Ovary (tissue), 9 donors: ENCODE measurements around the gene SDHAF2. TPM values are rescaled to one million over a fixed set of nuclear protein-coding genes. Genes with fewer than 3 reads are reported as not detected.

Experiments used
- DNase-seq, 5 donors: peaks; one replicate each; pipeline ENCODE4 v3.0.0-alpha.2; 2019 to 2020
- H3K27ac ChIP-seq, 2 donors: fragments of 200-600 bp; one replicate each; pipeline versions ENCODE4 v1.5.1 to v1.8.0; 2019 to 2022
- H3K27me3 ChIP-seq: fragments of 200-600 bp; one replicate; pipeline ENCODE4 v1.8.0; 2022
- H3K36me3 ChIP-seq: fragments of 200-600 bp; sonication (generic); one replicate; pipeline ENCODE4 v1.5.1; 2019
- H3K4me1 ChIP-seq: one replicate; pipeline ENCODE4 v1.8.1; 2013; ENCODE audit warnings: mild to moderate bottlenecking, moderate library complexity; ENCODE audit not compliant: insufficient read depth
- H3K4me3 ChIP-seq: fragments of 200-600 bp; sonication (generic); one replicate; pipeline ENCODE4 v1.5.1; 2017
- H3K9me3 ChIP-seq, 2 donors: fragments of 200-600 bp in 1 of 2; sonication (generic) in 1 of 2; one replicate each; pipeline versions ENCODE4 v1.5.1 to v1.8.1; 2013 to 2019; ENCODE audit warnings: mild to moderate bottlenecking in 1 of 2, moderate library complexity in 1 of 2
- CTCF ChIP-seq, 3 donors: fragments of 450-650 bp in 2 of 3; fragments of 200-600 bp in 1 of 3; IDR thresholded peaks; one replicate each; pipeline versions ENCODE4 v1.5.1 to v1.8.0; 2016 to 2022; ENCODE audit warnings: antibody characterized with exemption in 3 of 3, mild to moderate bottlenecking in 1 of 3
- EP300 ChIP-seq: sonication (generic); formaldehyde crosslinking; IDR thresholded peaks from one replicate; pipeline ENCODE4 v1.6.1; 2017; ENCODE audit warnings: antibody characterized with exemption
- POLR2A ChIP-seq: fragments of 450-650 bp; IDR thresholded peaks from one replicate; pipeline ENCODE4 v1.6.1; 2017; ENCODE audit warnings: antibody characterized with exemption, mild to moderate bottlenecking, moderate library complexity
- WGBS, 3 donors: extraction: QIAGEN DNeasy Blood & Tissue Kit in 1 of 3; methylation state at CpG; one replicate each; pipeline versions ENCODE4 v1.1.5 to v1.1.7; 2013 to 2017; 5-methylcytosine and 5-hydroxymethylcytosine counted together
- intact Hi-C, 4 donors: fragments of 100-400 bp; cut with DNase I; formaldehyde crosslinking; loops; one replicate each; pipeline versions ENCODE4 v1.11.0 to v1.15.1; 2022 to 2023
- polyA plus RNA-seq, 2 donors: library from polyadenylated mRNA; stranded (reverse); fragments of 200-250 nt in 1 of 2; fragments of 350-450 nt in 1 of 2; fragmentation: Illumina TruSeq in 1 of 2; extraction: RNeasy Lipid Tissue Mini Kit (QIAGEN cat#74804) in 1 of 2; gene quantifications; one replicate each; pipeline ENCODE4 v1.2.3, GENCODE V29; 2013 to 2014
- total RNA-seq, 7 donors: library from RNA; depleted of rRNA in 2 of 7; stranded (reverse); fragments of >200 nt in 2 of 7; fragmentation: NEBNext Ultra II Directional in 3 of 7; extraction: Animal tissue kit (Norgen Biotek cat#: 25700) in 3 of 7; gene quantifications; one replicate each; pipeline versions ENCODE4 v1.1.0 to v1.2.4, GENCODE V29; 2016 to 2023
- donor health status: DM: no; HTN: no; CAD: no; lungs with moderate emphysema.
- donor health status: DM: no; HTN: no; CAD: no.
- donor health status: Bipolar disorder and iron deficiency.
- donor health status: DM: yes; HTN: yes; CAD: no.
- donor health status: DM: no; HTN: no; CAD: no.
- donor health status: DM: yes; HTN: yes; CAD: no.

SDHAF2 gene
- total and polyA plus RNA-seq, 9 donors = 31.9 to 91.1 (median 39.5) TPM

DNA sequence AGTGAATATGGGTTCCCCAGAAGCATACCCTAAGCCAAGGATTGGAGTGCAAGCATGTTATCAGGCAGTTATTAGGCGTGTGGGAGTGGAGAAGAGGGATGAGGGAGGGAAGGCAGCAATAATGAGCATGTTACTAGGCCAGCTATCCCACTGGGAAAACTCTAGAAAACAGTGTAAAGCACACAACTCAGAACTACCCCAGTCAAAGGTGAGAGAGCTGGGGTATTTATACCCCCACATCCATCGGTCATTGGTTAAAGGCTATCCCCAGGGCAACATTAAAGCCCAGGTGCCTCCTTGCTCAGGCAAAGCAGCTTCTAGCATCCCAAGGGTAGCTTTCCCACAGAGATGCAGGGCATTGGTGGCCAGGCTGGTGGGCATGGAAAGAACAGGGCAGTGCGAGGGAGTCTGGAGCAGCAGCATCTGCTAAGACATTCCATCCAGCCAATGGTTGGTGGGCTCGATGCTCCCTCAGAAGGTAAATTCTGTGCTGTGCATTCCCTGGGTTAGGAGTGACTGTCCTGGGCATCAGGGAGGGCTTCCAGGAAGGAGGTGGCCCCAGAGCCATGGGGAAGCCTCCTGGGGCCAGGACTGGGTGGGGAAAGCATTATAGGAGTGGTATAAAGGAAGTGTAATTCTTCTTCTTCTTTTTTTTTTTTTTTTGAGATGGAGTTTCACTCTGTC lies 57.6 kb downstream of the SDHAF2 start:
- TF ChIP-seq CTCF (IDR thresholded peaks at IDR 0.05) (no peak), EP300 (no peak), POLR2A (no peak)
- H3K27me3 ChIP-seq = no peaks in the 10 kb centered on the region
- no peaks in the 10 kb centered on the region for H3K36me3 ChIP-seq
- H3K9me3 ChIP-seq = no peaks in the 10 kb centered on the region
- intact Hi-C loops = no loop called here
- no peak for DNase-seq
- H3K27ac ChIP-seq = no peak overlapping the region
- WGBS, 3 donors = 90 to 98% (median 96%) methylated on average over 4 of the region's 4 CpGs
- H3K4me3 ChIP-seq = no peak overlapping the region
- peaks cover 18% of the 10 kb centered on the region for H3K4me1 ChIP-seq

DNA sequence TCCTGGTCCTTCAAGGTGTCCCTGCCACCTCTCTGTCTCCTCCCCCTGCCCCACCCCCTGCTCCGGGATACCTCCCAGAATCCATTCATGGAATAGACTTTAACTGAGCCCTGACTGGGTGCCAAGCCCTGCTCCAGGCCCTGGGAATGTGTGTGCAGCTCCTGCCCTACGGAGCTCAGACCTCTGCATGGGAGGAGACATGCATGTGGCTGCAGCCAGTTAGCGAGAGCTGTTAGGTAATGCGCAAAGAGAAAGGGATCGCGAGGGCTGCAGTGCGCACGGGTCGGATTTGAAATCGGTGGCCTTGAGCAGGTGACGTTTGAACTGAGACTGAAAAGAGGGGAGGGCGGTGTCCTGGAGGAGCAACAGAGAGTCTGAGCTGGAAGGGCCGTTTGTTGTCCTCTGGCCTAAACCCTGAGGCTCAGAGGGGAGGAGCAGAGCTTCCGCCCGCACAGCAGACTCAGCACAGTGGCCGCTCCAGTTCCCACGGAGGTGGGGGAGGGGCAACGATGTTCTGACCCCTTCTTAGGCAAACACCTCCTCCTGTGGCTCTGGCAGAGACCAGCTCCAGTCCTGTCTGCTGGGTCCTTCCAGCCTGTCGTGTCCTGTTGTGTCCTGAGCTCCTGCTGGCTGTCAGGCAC lies 58.8 kb downstream of the SDHAF2 start:
- Histone ChIP-seq H3K27ac (peak overlapping the region in 1 of 2 donors; percentile 21), H3K4me1 (peaks cover 18% of the 10 kb centered on the region), H3K4me3 (no peak overlapping the region), H3K27me3 (no peaks in the 10 kb centered on the region), H3K36me3 (no peaks in the 10 kb centered on the region), H3K9me3 (no peaks in the 10 kb centered on the region)
- intact Hi-C loops = no loop called here
- DNase-seq = peak; percentile 64 to 79 (median 72)
- 4 to 20% (median 7%) methylated on average over 19 of the region's 19 CpGs for WGBS, 3 donors
- no peak for TF ChIP-seq CTCF (IDR thresholded peaks at IDR 0.05)
- no peak for TF ChIP-seq EP300
- TF ChIP-seq POLR2A = no peak

DNA sequence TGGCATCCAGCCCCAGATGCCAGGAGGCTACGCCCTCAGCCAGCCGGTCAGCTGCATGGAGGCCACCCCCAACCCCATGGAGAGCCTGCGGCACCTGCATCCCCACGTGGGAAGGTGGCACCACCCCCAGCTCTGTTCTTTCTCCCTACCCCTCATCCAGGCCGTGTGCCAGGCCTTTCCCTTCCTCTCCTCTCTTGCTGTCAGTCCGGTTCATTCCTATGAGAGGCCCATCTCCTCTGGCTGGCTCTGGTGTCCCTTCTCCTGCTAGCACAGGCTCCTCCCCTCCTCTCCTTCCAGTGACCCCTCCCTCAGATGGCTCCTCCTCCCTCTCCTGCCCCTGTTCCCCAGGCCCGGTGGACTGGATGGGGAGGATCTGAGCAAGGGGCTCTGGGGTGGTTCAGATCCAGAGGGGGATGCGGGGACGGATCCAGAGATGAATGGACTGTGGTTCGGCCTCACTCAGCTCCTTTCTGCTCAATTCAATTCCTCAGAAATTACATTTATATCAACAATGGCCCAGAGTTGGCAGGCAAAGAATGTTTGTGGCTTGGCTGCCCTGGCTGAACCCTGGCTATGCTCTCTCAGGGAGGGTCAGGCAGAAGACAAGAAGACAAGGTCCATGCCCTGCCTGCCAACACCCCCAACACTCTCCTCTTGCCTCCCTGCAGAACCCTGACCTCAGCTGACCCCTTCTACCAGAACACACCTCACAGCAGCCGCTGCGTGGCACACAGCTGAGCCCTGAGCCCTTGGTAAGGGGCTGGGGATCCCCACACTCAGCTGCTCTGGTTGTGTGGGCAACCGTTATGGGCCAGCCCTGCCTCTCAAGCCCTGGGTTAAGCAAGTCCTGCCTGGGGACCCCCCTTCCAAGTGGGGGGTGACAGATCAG lies 60.2 kb downstream of the SDHAF2 start:
- no peak overlapping the region for H3K4me3 ChIP-seq
- H3K27me3 ChIP-seq = no peaks in the 10 kb centered on the region
- peaks cover 18% of the 10 kb centered on the region for H3K4me1 ChIP-seq
- WGBS, 3 donors = 31 to 40% (median 36%) methylated on average over 13 of the region's 13 CpGs
- no peak for TF ChIP-seq EP300
- TF ChIP-seq POLR2A = no peak
- TF ChIP-seq CTCF (IDR thresholded peaks at IDR 0.05) = no peak
- H3K9me3 ChIP-seq = no peaks in the 10 kb centered on the region
- peak overlapping the region in 1 of 2 donors; percentile 35 for H3K27ac ChIP-seq
- H3K36me3 ChIP-seq = no peaks in the 10 kb centered on the region
- intact Hi-C loops = no loop called here
- peak in 4 of 5 donors; percentile 29 to 70 (median 48) for DNase-seq

- TF ChIP-seq POLR2A = no peak
- no peak for TF ChIP-seq CTCF (IDR thresholded peaks at IDR 0.05)
- TF ChIP-seq EP300 = no peak
- intact Hi-C loops = no loop called here
- 83 to 86% (median 83%) methylated on average over 12 of the region's 12 CpGs for WGBS, 3 donors
These were observed 61.9 kb downstream of the SDHAF2 start for GRCh38 chr11:61491736-61492395.

More at GRCh38 chr11:61491736-61492395, 61.9 kb downstream of the SDHAF2 start:
- Histone ChIP-seq H3K36me3 (no peaks in the 10 kb centered on the region), H3K4me3 (no peak overlapping the region), H3K4me1 (peaks cover 18% of the 10 kb centered on the region), H3K9me3 (no peaks in the 10 kb centered on the region), H3K27ac (no peak overlapping the region), H3K27me3 (no peaks in the 10 kb centered on the region)
- DNase-seq = no peak
